Erythroblast (primary cell): Measurements from ENCODE around the gene IFT172.

Source experiments
- DNase-seq, 2 experiments: peaks; one replicate each; lab custom pipeline; 2025; lab: John Stamatoyannopoulos, UW
- GATA1 ChIP-seq: IDR thresholded peaks from 2 replicates; pipeline ENCODE4 v1.6.1; 2011; ENCODE audit warnings: low read depth, mild to moderate bottlenecking, control low read depth, low read length, moderate library complexity
- POLR2A ChIP-seq: IDR thresholded peaks from 2 replicates; pipeline ENCODE4 v1.6.1; 2011; ENCODE audit warnings: mild to moderate bottlenecking, low read length

IFT172 gene

DNA sequence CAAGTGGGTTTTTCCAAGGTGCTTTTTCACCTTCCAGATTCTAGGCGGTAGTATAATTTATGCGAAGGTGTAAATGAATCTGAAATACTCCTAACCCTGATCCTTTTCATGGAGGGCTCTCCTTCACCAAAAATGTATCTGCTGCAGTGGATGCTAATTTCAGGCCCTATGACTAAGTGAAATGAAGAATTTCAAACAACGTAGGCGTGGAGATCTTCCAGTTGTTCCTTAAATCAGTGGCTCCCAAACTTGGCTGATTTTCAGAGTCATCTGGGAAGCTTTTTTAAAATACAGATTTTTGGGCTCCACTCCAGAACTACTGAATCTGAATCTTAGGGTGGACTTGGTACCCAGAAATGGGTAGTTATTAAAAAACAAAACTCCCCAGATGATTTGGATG is 12.6 kb upstream of the IFT172 start:
- TF ChIP-seq POLR2A, result no peak
- TF ChIP-seq GATA1, result no peak

DNA sequence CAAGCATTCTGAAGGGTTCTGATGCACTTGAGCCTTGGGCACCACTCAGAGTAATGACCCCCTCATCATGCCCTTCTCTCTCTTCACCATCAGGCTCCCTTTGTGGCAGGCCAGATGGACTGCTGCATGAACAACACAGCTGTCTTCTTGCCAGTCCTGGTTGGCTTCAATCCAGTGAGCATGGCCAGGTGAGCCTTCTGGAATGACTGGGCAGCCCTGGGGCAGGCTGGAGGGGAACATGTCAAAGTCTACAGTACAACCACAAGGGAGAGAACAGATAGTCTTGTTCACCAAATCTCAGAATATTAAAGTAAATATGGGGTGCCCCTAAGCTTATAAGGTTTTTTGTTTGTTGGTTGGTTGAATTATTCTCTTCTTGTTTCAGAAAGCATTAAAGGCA is 11.5 kb upstream of the IFT172 start:
- TF ChIP-seq GATA1, result no peak
- no peak for TF ChIP-seq POLR2A
- no peak for DNase-seq

More for the DNA sequence above, 12.6 kb upstream of the IFT172 start:
- DNase-seq, result no peak

DNA sequence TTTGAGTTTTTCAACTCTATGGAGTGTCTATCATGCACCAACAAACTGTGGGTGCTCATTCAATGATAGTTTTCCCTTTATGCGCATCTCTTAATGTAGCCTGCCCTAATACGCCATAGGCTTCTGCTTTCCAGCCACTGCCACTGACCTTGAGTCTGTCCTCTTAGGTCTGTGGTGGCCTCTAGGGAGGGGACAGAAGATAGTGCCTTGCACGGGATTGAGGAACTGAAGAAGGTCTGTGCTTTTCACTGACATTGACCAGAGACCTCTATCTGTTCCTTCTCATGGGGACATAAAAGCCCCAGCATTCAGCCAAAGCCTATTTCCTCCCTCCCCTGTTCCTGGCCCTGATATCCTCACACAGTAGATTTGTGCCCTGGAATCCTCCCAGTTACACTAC is 9.4 kb upstream of the IFT172 start:
- TF ChIP-seq POLR2A (no peak), GATA1 (no peak)
- no peak for DNase-seq

DNA sequence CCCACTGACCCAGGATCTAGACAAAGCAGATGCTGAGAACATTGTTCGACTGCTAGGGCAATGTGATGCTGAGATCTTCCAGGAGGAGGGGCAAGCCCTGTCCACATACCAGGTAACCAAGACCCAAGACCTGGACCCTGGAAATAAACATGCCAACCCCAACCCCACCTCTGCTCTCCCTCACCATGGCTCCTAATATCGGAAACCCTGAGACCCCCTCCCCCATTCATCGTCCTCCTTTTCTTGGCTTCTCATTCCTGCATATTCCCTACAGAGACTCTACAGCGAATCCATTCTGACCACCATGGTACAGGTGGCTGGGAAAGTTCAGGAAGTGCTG is 7.7 kb upstream of the IFT172 start:
- DNase-seq, result no peak
- TF ChIP-seq GATA1, result no peak
- TF ChIP-seq POLR2A, result no peak

DNA sequence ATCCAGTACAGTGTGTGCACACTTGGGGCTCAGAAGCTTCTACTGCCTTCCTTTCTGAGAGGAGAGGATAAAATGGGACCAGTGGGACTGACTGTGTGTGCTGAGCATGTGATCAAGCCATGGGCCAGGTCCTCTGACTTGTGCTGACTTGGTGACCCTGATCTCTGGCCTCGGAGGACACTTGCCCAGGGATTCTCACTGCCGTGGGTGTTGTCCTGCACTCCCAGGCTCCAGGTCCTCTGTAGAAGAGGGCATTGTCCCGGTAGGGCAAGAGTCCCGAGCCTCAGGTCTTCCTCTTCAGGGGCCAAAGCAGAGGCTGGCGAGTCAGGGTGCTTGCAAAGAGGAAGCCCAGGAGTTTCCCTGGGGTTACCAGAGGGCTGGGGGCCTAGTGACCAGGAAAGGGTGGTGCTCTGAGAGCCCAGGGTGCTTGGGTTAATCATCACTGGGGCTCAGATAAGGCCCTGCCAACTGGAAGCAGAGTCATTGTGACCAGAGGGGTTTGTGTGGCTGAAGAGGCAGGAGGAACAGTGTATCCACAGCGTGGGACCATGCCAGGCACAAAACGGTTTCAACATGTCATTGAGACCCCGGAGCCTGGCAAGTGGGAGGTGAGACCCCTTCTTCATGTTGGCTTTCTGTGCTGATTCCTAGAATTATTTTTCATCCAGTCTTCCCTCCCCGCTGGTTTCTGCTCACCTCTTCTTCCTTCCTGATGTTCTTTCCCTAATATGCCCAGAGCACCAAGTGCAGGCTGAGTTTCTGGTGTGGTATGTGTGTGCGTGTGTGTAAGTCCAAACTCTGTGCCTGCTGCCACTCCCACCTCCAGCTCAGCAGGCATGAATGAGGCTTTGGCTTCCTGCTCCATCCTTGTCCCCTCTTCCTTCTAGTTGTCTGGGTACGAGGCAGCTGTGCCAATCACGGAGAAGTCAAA is 7.1 kb upstream of the IFT172 start, which contains the start of gene GCKR:
TSS of gene GCKR (plus strand) at position 483 of the 931 bp plus-strand sequence. CDS start at position 549, 66 bp downstream.
- TF ChIP-seq POLR2A (no peak), GATA1 (no peak)
- peak; percentile 84 to 88 for DNase-seq

GRCh38 chr2:27495840-27496356 is 6.4 kb upstream of the IFT172 start:
- DNase-seq, result peak in 1 of 2 experiments; percentile 39
- TF ChIP-seq GATA1, result no peak
- TF ChIP-seq POLR2A, result no peak

- TF ChIP-seq GATA1 (no peak), POLR2A (no peak)
- peak; percentile 29 to 51 for DNase-seq
Observed at GRCh38 chr2:27494944-27495554, 5.5 kb upstream of the IFT172 start, which contains the start of gene FNDC4. FNDC4 (minus strand) TSS chr2:27495200; CDS start chr2:27494679, 521 bp downstream.

GRCh38 chr2:27494284-27494943 is 4.9 kb upstream of the IFT172 start:
- DNase-seq, result peak; percentile 32 to 60
- no peak for TF ChIP-seq GATA1

DNA sequence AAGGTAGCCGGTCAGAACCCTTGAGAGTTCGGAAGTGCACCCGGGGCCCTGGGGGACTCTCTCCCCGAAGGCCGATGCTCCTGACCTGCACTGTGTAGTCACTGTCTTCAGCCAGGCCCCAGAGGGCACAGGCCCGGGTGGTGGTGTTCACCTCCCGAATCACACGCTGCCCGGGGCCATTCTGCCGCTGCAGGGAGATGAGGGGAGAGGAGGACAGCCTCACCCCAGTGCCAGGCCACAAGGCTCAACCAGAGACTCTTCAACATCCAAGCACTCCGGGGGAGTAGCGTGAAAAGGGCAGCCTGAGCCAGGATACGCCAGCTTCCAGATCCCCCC is 4.4 kb upstream of the IFT172 start:
- TF ChIP-seq POLR2A (no peak), GATA1 (no peak)
- no peak for DNase-seq

- no peak for DNase-seq
- TF ChIP-seq GATA1 (no peak), POLR2A (no peak)
Observed at GRCh38 chr2:27492557-27492956, 3.0 kb upstream of the IFT172 start.

DNA sequence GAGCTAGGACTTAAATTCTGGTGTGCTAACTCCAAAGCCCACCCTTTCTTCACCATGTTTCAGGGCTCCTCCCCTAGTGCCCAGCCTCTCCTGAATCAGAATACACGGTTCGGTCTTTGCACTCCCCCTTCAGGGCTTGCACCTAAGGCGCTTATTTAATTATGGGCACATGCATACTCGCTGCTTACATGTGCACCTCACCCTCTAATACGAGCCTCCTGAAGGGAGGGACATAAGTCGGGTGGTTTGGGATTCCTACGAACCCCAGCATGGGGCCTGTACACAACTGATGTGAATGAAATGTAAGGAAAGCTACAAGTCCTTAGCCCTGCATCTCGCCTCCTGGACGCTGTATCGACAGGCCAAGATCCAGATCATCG is 435 bp downstream of the IFT172 start:
- TF ChIP-seq GATA1 (no peak), POLR2A (no peak)

DNA sequence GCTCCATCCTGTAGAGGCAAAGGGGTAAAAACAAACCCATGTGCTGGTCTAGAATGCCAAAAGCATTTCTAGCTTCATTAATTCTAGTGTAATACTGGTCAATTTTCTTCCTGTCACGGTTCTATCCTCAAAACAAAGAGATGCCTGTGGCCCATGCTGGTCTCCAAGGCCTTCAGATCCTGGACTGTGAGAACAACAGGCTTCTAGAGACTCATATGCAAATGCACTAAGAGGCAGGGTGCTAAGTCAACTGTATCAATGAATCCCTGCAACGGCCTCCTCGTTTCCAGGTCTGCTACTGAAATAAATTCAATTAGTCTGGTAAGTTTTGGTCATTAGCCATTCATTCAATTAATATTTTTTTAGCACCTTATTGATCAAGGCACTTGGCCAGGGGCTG is 4.0 kb downstream of the IFT172 start:
- TF ChIP-seq POLR2A (no peak), GATA1 (no peak)
- no peak for DNase-seq

More for the DNA sequence above, 435 bp downstream of the IFT172 start:
- DNase-seq, result peak; percentile 69 to 71

- no peak for TF ChIP-seq GATA1
- no peak for TF ChIP-seq POLR2A
- peak; percentile 18 to 25 for DNase-seq
Observed at GRCh38 chr2:27471961-27472360, 17.6 kb downstream of the IFT172 start.

- no peak for DNase-seq
- TF ChIP-seq POLR2A (no peak), GATA1 (no peak)
Observed at GRCh38 chr2:27464443-27464842, 25.1 kb downstream of the IFT172 start.
